A204.1 (cell line): ENCODE data around the gene WARS2.
A peak's percentile ranks its signal among the peaks of the same experiment; 100 is the strongest.
"Not testable (repeated sequence)": the region's sequence is repeated elsewhere in the genome, so short reads cannot be mapped to it uniquely, and the experiment has no call there.

Experiments used
- FAIRE-seq: peaks from 2 replicates; lab custom pipeline; 2012; peaks lifted over from hg19 to GRCh38; lab: Jason Lieb, UNC

WARS2 gene

DNA sequence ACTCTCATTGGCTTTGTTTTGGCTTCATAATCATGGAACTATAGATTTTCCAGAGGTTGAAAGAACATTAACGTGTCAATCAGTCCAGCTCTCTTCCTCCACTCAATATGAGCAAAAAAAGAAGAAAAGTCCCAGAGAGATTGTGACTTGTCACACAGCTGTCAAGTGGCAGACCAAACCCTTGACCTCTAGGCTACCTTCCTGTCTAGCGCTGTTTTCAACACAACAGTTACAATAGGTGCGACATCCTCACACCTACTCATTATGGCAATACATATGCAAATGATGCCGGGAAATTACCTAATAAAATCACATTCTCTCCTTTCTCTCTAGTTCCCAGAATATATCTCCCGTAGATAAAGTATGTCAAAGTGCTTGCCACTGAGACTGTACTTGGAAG, 1.1 kb downstream of the WARS2 start:
- no peak for FAIRE-seq

DNA sequence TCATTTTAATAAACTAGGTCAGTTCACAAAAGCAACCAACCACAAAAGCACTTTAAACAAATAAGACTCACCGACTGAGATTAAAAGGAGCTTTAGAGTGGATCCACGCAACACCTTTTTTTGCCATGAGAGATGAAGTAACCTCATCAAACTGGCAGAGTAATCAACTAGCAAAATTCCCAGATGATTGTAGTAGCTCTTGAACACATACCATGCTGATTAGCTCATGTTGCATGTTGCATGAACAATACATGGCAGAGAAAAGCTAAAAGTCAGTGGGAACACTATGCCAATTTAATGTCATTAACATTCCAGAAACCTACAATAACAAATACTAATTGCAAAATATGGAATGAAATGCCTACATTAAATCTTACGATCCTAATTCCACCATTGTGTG, 4.1 kb downstream of the WARS2 start:
- FAIRE-seq, result no peak

DNA sequence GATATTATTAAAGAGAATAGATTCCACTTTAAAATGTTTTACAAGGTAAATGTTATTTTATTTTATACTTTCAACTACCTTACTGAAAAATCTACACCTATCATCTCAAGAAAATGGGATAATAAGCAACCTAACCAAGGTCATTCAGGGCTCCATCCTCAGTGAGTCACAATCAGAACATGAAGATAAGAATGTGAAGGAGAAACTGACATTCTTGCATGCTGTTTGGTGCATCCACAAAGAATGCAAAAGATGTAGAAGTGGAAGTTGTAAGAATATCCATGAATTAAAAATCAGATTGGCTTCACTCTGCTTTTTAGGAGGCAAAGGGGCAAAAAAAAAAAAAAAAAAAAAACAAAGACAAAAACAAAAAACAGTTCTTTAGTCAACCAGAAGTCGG, 6.5 kb downstream of the WARS2 start:
- FAIRE-seq, result no peak

DNA sequence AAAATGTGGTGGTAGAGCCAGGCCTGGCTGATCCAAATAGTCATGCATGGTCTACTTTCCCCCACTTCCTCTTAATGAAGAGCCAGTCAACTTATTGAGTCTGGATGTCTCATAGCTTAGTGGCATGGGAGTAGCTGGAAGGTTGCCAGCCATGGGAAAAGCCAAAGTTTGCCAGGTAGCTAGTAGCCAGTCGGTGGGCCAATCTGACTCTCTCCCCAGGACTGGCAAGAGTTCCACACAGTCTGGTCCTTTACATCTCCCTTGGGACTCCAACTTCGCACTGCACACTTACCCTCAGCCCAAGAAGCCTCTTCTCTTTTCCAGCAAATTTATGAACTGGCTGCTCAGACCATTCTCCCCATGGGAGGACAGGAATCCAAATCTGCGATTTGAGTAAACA, 8.3 kb downstream of the WARS2 start:
- FAIRE-seq, result no peak

DNA sequence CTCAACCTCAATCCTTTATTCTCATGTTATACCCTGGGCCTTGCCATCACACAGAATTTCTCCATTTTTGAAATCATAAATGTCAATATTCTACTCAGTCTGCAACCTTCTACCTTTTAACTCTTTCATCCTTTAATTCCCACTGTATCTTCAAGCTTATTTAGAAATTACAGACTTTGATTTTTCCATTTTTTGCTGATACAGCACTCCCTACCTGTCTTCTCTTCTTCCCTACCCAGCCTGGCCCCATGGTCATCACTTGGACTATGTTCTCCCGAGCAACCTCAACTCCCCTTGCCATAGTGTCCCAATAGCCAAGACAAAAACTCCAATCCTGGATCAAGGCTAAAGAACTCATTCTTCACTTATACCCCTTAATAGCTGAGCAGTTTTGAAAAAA, 14.6 kb downstream of the WARS2 start:
- no peak for FAIRE-seq

DNA sequence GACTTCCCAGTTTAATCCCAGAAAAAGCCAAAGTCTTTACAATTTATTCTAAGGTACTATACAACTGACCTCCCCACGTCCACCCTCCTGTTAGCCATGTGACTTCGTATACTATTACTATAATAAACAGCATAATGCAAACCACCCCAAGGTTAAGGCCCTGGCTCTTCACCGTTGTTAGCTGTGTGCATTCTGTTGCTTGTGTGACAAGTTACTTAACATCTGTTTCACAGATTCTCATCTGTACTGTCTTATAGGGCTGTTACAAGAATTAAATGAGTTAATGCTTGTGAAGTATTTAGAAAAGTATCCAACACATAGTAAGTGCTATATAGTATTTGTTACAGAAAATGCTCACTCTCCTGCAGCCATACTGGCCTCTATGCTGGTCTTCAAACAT, 15.7 kb downstream of the WARS2 start:
- no peak for FAIRE-seq

DNA sequence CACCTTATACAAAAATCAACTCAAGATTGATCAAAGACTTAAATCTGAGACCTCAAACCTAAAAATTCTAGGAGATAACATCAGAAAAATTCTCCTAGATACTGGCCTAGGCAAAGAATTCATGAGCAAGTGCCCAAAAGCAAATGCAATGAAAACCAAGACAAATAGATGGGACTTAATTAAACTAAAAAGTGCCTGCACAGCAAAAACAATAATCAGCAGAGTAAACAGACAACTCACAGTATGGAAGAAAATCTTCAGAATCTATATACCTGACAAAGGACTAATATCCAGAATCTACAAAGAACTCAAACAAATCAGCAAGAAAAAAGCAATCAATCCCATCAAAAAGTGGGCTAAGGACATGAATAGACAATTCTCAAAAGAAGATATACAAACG, 18.6 kb downstream of the WARS2 start:
- not testable (repeated sequence) for FAIRE-seq

DNA sequence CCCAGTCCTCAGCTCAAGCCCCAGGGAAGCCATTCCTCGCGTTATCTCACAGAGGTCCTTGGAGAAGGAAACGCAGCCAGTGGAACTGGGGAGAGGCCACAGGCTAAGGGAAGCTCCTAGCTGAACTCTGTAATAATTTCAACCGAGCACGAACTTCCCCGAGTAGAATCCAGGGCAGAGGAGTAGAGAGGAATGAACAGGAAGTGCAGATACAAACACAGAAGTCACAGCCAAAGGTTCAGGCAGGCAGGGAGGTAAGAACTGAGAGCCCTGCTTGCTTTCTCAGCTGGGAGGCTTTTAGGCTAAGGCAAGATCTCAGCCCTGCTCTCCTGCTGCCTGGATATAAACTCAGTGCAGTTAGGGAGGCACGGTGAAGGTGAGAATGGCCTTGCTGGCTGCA, 23.7 kb downstream of the WARS2 start:
- FAIRE-seq, result no peak

DNA sequence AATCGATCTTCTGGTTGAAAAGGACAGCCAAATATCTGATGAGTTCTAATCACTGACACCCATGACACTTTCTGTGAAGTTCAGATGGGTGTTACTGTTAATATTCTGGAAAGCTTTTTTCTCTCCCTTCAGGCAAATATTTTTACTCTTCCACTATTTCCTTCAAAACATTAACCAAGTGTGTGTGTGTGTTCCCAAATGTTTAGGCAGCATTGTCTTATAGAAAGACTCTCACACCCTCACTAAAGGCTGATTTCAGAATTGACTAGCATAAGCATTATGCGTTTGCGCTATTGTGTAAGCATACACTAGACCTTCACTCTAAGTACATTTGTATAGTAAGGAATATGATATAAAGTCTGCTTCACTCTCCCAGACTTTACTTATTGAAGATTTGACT, 24.7 kb downstream of the WARS2 start:
- FAIRE-seq, result no peak

DNA sequence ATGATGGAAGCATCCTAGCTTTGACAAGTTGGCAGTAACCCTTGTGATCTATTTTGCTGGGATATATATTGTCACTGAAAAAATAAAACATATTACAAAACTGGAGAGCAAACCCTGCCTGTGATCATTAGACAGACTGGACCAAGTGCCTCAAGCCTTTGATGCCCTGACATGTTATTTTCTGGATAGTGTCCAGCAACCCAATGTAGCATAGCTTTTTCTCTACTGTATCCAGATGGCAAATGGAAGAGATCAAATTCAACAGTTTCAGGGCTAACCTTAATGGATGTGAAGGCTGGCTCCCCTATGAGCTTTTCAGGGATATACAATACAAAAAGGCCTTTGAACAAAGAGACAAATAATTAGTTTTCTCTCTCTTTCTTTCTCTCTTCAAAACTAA, 25.1 kb downstream of the WARS2 start:
- FAIRE-seq, result no peak

DNA sequence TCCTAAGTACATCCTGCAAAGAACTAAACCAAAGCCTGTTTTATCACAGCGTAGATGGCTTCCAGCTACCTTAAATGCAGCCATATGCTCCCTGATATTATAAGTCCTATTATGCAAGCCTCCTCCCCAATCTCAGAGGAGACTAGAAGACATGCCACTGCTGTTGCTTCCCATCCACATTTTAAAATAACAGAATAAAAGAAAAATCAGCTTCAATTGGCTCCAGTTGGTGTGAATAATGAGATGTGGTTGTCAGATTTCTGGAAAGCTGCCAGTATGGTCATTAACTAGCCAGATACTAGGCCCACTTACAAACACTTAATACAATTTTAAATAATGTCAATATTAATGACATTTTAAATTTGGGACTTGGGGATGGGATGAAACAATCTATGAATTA, 25.7 kb downstream of the WARS2 start:
- no peak for FAIRE-seq

DNA sequence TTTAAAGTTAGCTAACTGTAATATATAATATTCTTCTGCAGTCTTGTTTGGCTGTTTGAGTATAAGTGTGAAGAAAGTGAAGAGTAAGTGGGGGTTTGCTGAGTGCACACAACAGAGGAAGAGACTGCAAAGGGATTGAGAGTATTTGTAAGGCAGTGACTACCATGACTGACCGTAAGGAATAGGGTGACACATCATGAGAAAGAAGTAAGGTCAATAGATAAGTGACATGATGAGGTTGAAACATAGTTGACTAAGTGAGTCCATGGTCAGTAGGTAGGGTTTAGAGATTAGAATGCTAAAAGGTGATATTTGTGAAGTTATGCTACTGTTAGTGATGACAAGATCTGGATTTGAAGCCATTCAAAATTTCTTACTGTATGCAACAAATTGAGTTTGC, 27.7 kb downstream of the WARS2 start:
- no peak for FAIRE-seq

DNA sequence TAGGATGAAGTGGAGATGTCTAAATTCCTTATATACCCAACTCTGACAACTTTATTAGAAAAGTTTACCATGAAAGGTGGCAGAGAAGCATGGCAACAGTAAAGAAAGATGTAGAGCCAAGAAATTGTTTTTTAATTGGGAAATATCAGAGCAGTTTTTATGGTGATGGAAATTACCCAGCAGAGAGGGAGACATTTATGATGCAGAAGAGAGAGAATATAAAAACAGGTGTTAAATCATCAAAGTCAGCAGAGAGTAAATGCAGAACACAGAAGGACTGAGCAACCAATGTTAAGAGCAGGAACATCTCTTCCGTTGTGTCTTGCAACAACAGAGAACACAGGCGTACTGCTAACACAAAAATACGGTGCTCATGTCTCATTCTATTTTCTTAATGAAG, 28.2 kb downstream of the WARS2 start:
- no peak for FAIRE-seq

DNA sequence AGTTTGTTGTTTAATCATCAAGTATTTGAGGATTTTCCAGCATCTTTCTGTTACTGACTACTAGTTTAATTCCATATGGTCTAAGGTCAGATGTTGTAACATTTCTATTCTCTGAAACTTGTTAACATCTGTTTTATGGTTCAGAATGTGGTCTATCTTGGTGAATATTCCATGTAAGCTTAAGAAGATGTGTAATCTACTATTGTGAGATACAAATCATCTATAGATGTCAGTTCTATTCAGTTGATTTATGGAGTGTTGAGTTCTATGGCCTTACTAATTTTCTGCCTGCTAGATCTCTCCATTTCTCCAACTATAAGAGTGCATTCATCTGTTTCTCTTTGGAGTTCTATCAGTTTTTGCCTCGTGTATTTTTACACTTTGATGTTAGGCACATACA, 31.5 kb downstream of the WARS2 start:
- no peak for FAIRE-seq

DNA sequence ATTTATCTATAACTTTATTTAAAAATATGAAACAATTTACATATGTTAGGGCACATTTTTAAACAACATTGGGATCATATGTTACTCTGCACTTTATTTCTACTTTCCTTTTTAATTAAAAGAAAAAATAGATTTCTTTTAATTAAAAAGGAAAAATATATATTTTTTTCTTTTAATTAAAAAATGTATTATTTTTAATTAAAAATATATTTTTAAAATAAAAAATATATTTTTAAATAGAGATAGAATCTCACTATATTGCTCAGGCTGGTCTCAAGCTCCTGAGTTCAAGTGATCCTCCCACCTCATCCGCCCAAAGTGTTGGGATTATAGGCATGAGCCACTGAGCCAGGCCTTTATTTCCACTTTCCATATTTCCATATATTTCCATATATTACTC, 36.7 kb downstream of the WARS2 start:
- peak; percentile 91 for FAIRE-seq

DNA sequence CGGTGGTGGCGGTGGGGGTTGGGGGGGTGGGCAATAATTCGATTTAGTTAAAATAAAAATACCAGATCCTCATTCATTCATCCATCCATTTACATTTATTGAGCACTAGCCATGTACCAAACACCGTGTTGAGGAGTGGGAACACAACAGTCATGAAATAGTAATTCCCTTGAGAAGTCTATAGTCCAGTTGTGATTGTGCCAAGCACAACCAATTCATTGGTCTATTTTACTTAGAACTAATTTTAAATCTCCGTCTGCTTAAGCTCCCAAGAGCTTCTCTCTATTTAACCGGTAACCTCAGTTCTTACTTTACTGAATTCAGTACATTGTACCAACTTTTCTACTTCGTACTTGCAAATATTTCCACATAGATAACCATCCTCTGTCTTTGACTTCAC, 38.4 kb downstream of the WARS2 start:
- FAIRE-seq, result no peak

DNA sequence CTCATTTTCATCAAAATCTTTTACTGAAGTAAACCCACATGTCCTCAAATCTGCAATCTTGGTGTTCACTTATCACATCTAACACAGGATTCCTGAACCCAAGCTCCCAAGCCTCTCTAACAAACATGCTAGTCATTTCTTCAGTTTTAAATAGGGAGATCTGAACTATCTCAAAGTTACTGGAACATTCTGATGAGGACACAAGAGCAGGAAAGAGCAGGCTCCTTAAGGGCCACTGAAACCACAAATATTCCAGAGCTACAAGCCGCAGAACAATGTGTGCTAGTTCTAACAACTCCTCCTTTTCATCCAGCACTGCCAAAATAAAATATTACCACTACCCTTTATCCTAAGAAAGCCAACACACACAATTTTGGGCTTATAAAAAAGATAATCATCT, 38.9 kb downstream of the WARS2 start:
- FAIRE-seq, result no peak

DNA sequence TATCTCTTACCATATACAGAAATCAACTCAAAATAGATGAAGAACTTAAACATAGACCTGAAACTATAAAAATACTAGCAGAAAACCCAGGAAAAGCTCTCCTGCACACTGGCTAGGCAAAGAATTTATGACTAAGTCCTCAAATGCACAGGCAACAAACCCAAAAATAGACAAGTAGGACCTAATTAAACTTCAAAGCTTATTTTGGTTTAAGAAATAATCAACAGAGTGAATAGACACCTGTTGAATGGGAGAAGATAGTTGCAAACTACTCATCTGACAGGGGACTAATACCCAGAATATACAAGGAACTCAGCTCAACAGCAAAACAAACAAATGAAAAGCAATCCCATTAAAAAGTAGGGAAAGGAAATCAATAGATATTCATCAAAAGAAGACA, 40.7 kb downstream of the WARS2 start:
- FAIRE-seq, result no peak

DNA sequence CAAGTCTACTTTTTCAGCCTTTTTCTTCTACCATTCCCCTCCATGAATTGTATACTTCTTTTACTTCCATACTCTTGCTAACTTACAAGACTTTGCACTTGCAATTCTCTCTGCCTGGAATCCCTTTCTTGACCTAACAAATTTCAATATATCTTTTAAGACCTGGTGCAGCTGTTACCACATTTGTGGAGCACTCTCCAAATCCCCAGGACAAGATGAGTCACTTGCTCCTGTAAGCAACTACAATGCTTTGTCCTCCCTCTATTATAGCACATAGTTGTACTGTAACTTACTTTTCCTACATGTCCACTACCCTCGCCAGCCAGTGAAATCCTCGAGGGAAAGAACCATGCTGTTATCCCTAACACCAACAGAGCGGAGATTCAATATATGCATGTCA, 43.1 kb downstream of the WARS2 start:
- FAIRE-seq, result no peak

DNA sequence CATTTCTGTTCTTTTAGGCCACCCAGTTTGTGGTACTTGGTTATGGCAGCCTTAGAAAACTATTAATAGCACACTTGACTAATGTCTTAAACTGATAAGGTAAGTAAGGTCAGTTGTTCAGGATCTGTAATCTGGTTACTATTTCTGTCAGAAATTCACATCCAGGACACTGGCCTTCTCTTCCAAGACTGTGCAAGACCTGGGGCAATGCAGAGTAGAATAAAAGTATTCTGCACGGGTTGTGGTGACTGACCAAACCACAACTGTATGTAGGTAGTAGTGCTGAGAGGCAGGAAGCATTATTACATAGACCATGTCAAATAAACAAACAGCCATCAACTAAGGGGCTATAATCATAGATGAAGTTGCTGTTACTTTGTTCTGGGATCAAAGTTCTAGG, 46.7 kb downstream of the WARS2 start:
- no peak for FAIRE-seq

DNA sequence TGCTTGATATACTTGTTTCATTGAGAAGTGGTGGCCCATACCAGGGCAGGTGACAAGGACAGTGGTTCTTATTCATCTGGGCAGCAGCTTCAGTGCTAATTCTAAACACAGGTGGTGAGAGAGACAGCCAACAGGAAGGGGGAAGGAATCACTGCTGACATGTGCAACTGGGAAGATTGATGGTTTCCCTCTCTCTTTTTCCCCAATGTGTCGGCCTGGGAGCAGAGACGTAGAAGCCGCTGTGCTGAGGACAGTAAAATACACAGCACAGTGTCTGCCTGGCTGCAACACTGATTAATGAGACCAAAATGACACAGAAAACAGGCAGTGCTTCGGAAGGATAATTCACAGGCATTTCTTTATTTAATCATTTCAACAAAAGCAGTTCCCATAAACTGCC, 48.8 kb downstream of the WARS2 start:
- no peak for FAIRE-seq

DNA sequence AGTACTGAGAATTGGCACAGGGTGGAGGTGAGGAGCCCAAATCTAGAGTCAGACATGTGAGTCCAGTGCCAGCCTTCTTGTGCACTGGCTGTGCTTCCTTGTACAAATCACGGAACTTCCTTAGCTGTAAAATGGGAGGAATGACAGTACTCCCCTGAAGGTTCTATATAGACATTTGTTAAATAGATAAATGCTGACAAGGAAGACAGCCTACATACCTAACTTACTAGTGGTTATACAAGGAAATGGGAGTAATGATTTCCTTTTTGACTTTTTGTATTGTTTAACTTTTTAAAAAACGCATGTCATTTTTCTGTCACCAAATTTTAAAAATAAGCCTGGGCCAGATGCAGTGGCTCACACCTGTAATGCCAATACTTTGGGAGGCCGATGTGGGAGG, 50.2 kb downstream of the WARS2 start:
- FAIRE-seq, result no peak

DNA sequence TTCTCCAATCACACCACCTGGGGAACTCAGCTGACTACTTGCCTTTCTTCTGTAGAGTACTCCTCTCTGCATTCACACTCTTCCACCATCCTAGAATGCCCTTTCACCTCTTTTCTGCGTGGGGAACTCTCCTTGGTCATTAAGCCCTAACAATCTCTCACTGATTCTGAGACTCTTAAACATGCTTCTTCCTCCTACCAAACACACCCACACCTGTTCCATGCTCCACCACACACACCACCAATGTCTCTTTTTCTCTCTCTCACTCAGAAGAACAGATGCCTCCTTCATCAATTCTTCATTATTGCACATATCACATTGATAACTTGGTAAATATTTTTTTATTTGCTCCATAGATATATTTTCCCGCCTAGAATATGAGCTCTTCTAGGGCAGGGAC, 53.6 kb downstream of the WARS2 start:
- FAIRE-seq, result no peak

DNA sequence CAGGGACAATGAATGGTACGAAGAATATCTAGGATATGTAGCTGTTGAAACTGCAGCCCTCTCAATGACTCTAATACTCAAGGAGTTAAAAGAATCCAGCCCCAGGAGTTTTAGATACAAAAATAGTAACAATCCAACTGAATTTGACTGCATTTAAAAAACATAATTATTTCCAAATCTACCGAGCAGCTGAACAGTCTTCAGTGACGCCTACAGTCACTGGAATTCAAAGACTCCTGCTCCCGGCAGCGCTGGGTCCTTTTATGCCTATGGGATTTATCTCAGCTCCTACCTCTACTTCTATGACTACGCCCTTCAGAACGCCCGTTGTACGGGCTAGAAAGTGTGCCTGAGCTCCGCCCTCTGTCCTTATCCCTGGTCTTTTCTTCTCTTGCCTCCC, 55.7 kb downstream of the WARS2 start:
- FAIRE-seq, result no peak

DNA sequence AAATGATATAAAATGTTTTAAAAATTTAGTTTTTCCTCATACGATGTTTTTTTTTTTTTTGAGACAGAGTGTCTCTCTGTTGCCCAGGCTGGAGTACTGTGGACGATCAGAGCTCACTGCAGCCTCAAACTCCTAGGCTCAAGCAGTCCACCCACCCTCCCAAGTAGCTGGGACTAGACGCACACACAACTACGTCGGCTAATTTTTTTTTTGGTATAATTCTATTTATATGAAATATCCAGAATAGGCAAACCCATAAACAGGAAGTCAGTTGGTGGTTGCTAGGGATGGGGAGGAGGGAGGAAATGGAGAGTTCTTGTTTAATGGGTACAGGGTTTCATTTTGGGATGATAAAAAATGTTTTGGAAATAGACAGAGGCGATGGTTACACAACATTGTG, 56.5 kb downstream of the WARS2 start:
- FAIRE-seq, result no peak

DNA sequence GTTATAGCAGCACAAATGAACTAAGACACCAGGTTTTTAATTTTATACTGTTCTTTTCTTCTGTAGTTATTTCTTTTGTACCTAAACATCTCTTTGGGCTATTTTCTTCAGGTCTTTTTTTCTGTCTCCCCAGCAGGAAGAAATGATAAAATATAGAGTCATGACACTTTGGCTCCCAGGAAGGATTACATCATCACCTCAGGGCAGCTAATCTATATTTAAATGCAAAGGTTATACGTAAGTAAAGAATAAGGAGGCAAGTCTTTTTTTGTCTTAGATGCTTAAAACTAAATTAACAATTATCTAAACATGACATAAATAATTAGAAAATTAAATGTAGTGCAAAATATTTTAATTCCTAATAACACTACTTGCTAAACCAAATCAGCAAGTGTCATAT, 57.0 kb downstream of the WARS2 start:
- no peak for FAIRE-seq
